Astrocyte of the hippocampus (primary cell): ENCODE measurements around the gene ANKRD34B.
A peak's percentile ranks its signal among the peaks of the same experiment; 100 is the strongest.

ENCODE experiments used
- DNase-seq: peaks from one replicate; pipeline ENCODE4 v3.0.0; 2011; ENCODE audit warnings: low read depth, low spot score

Gene ANKRD34B

GRCh38 chr5:80569086-80569960 lies 757 bp downstream of the ANKRD34B start:
- DNase-seq = peak; percentile 35

GRCh38 chr5:80568251-80568650 lies 1.8 kb downstream of the ANKRD34B start:
- no peak for DNase-seq

GRCh38 chr5:80566711-80567259 lies 3.3 kb downstream of the ANKRD34B start:
- DNase-seq = no peak

- DNase-seq = peak; percentile 20
These were observed 4.8 kb downstream of the ANKRD34B start for GRCh38 chr5:80565330-80565729.

GRCh38 chr5:80559244-80559643 lies 10.8 kb downstream of the ANKRD34B start:
- DNase-seq = no peak

- DNase-seq = no peak
These were observed 15.0 kb downstream of the ANKRD34B start for GRCh38 chr5:80555099-80555498.

GRCh38 chr5:80554646-80555045 lies 15.4 kb downstream of the ANKRD34B start:
- DNase-seq = no peak

GRCh38 chr5:80541392-80541791 lies 28.7 kb downstream of the ANKRD34B start:
- no peak for DNase-seq

- no peak for DNase-seq
These were observed 29.4 kb downstream of the ANKRD34B start for GRCh38 chr5:80540691-80541090.

- peak; percentile 79 for DNase-seq
These were observed 53.3 kb downstream of the ANKRD34B start for GRCh38 chr5:80516826-80517225.

- no peak for DNase-seq
These were observed 60.7 kb downstream of the ANKRD34B start for GRCh38 chr5:80509362-80509761.

GRCh38 chr5:80508844-80509243 lies 61.2 kb downstream of the ANKRD34B start:
- DNase-seq = no peak

- DNase-seq = no peak
These were observed 62.4 kb downstream of the ANKRD34B start for GRCh38 chr5:80507663-80508062.
